EH (cell line): Measurements from ENCODE around the gene NT5DC2.

ENCODE experiments used
- DNase-seq: peaks from one replicate; pipeline ENCODE4 v3.0.0-alpha.2; 2015; ENCODE audit warnings: low read depth

Gene NT5DC2

GRCh38 chr3:52533623-52534280 is at the start of gene NT5DC2:
Gene NT5DC2, minus strand, starts transcription at chr3:52533857. Its CDS starts 120 bp downstream, at chr3:52533737.
- DNase-seq, result peak; percentile 82

GRCh38 chr3:52574056-52574965 is 40.7 kb upstream of the NT5DC2 start:
- DNase-seq, result peak; percentile 9

GRCh38 chr3:52572221-52572620 is 38.6 kb upstream of the NT5DC2 start:
- no peak for DNase-seq

- peak; percentile 73 for DNase-seq
These were observed 36.4 kb upstream of the NT5DC2 start for GRCh38 chr3:52570076-52570475.

GRCh38 chr3:52568069-52568468 is 34.4 kb upstream of the NT5DC2 start:
- DNase-seq, result no peak

GRCh38 chr3:52563984-52564383 is 30.3 kb upstream of the NT5DC2 start:
- no peak for DNase-seq

- DNase-seq, result peak; percentile 53
These were observed 27.5 kb upstream of the NT5DC2 start for GRCh38 chr3:52561028-52561747.

GRCh38 chr3:52558436-52558835 is 24.8 kb upstream of the NT5DC2 start:
- no peak for DNase-seq

- DNase-seq, result no peak
These were observed 23.6 kb upstream of the NT5DC2 start for GRCh38 chr3:52557011-52557960.

- DNase-seq, result peak; percentile 10
These were observed 21.4 kb upstream of the NT5DC2 start for GRCh38 chr3:52555056-52555455.

- DNase-seq, result no peak
These were observed 20.5 kb upstream of the NT5DC2 start for GRCh38 chr3:52554026-52554755.

GRCh38 chr3:52552089-52552488 is 18.4 kb upstream of the NT5DC2 start:
- peak; percentile 9 for DNase-seq

- DNase-seq, result no peak
These were observed 17.5 kb upstream of the NT5DC2 start for GRCh38 chr3:52551118-52551517.

GRCh38 chr3:52547143-52547542 is 13.5 kb upstream of the NT5DC2 start:
- DNase-seq, result no peak

- DNase-seq, result no peak
These were observed 12.6 kb upstream of the NT5DC2 start for GRCh38 chr3:52546111-52546901.

- no peak for DNase-seq
These were observed 11.3 kb upstream of the NT5DC2 start for GRCh38 chr3:52544937-52545336.

- no peak for DNase-seq
These were observed 7.4 kb upstream of the NT5DC2 start for GRCh38 chr3:52541050-52541449.

GRCh38 chr3:52539010-52539653 is 5.5 kb upstream of the NT5DC2 start:
- DNase-seq, result no peak

- DNase-seq, result no peak
These were observed 4.2 kb upstream of the NT5DC2 start for GRCh38 chr3:52537726-52538421.
